ENCODE data around the gene NME7.

DNA sequence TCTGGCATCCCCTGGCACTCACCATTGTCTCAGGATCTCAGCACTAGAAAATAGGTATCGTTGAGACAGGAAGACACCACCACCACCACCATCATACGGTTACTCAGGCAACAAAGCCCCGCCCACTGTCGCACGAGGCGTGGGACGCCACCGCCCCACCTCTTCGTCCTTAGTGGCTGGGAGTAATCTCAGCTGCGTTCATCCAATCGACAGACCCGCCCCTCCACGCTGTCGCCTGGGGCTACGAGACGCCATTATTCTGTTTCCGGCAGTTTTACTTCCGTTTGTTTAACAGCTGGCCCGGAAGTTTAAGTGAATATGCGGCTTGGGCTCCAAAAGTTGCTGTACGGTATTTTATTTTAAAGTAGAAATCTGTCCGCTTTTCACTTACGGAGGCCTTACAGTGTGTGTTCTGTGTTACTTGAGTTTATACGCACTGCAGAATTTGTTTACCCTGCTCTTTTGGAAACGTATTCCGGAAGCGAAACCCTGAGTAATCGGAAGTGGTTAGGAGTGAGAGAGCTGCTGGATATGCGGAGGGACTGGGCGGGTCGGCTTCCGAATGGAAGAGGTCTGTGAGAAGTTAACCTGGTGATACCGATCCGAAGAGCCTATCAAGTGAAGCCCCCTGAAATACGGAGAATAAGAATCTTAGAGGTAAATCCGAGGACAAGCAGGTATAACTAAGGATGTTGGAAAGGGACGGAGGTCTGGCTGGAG is at the start of gene NME7, which contains the start of gene BLZF1:
- TF ChIP-seq ZFX (IDR thresholded peaks at IDR 0.05) (no peak), FOSL1 (IDR thresholded peaks at IDR 0.05; ENCODE audit: low read depth) (0 out of 2 replicates have a peak, but pooled peaks have one; percentile 36)
